Testis (tissue), 3 donors: ENCODE data around the gene EMD. TPM values are rescaled to one million over a fixed set of nuclear protein-coding genes. Genes with fewer than 3 reads are reported as not detected.
"Not testable (repeated sequence)": the region's sequence is repeated elsewhere in the genome, so short reads cannot be mapped to it uniquely, and the experiment has no call there.

Experiments used
- DNase-seq: peaks from one replicate; pipeline ENCODE4 v3.0.0-alpha.2; 2019
- H3K27ac ChIP-seq, 2 donors: fragments of 200-600 bp; sonication (generic); one replicate each; pipeline ENCODE4 v1.5.1; 2019
- H3K27me3 ChIP-seq: fragments of 200-600 bp; sonication (generic); one replicate; pipeline ENCODE4 v1.5.1; 2019
- H3K36me3 ChIP-seq: fragments of 200-600 bp; sonication (generic); one replicate; pipeline ENCODE4 v1.5.1; 2017; ENCODE audit warnings: low read depth; ENCODE audit errors: missing control alignments
- H3K4me1 ChIP-seq: fragments of 200-600 bp; sonication (generic); one replicate; pipeline ENCODE4 v1.5.1; 2019
- H3K4me3 ChIP-seq, 2 donors: fragments of 200-600 bp; sonication (generic); one replicate each; pipeline ENCODE4 v1.5.1; 2017 to 2019
- H3K9me3 ChIP-seq: fragments of 200-600 bp; sonication (generic); one replicate; pipeline ENCODE4 v1.5.1; 2017
- CTCF ChIP-seq, 3 experiments: fragments of 450-650 bp in 2 of 3; fragments of 200-600 bp in 1 of 3; sonication (generic) in 1 of 3; IDR thresholded peaks; one replicate each; pipeline ENCODE4 v1.5.1; 2016 to 2019; ENCODE audit warnings: antibody characterized with exemption in 3 of 3, mild to moderate bottlenecking in 2 of 3, moderate library complexity in 1 of 3
- POLR2A ChIP-seq: fragments of 450-650 bp; IDR thresholded peaks from one replicate; pipeline ENCODE4 v1.6.1; 2017; ENCODE audit warnings: antibody characterized with exemption, mild to moderate bottlenecking, moderate library complexity
- WGBS, 2 donors: methylation state at CpG; one replicate each; pipeline ENCODE4 v1.1.5; 2018; 5-methylcytosine and 5-hydroxymethylcytosine counted together
- intact Hi-C: fragments of 100-400 bp; cut with DNase I; formaldehyde crosslinking; loops from one replicate; pipeline ENCODE4 v1.15.1; 2023; ENCODE audit warnings: low total_unique reads
- polyA plus RNA-seq: library from polyadenylated mRNA; stranded (reverse); fragments of 350-450 nt; fragmentation: Illumina TruSeq; extraction: RNeasy Lipid Tissue Mini Kit (QIAGEN cat#74804); gene quantifications from one replicate; pipeline ENCODE4 v1.2.3, GENCODE V29; 2014; ENCODE audit warnings: low read depth, low replicate concordance; ENCODE audit not compliant: insufficient read depth
- total RNA-seq, 2 donors: library from RNA; depleted of rRNA; stranded (reverse); fragments of >200 nt; gene quantifications; one replicate each; pipeline ENCODE4 v1.2.3, GENCODE V29; 2016

EMD gene
- total and polyA plus RNA-seq, 3 donors from 2014 or later: 65.6 to 74.2 (median 69.6) TPM

DNA sequence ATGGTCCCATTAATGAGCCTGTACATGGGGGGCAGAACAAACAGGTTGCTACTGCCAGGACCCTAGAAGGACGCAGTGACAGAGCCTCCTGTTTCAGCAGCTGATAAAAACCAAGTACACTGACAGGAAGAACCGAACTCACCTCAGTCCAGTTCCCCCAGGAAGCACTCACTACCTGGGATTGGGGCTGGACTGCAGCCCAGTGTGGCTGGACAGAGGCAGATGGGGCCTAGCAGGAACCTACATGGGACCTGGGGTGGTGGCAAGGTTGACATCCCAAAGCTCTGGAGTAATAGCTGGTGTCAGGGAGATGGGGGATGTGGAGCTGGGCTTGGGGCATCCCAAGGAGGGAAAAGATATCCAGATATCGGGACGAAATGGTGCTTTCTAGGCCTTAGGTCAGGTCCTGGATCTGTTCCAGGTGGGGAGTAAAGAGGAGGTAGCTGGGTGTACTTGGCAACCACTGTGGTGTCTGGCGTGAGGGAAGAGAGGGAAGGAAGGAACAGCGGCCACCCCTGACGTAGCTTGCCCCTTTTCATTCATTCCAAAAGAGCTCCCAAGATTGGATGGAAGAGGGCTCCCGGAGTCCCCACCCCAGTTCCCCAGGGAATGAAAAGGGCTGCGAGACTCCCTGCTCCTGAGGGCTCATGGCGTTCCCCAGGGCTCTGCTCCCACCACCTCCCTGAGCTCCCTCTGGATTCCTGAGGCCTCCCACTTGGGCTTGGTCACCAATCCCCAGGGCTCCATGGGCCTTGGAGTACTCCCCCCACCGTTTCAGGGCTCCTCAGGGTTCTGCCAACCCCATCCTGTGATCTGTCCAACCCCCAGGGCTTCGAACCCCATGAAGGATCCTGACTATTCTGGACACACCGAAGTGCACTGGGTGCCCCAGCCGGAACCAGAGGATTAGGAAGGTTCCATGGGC is 4.5 kb downstream of the EMD start:
- no peaks in the 10 kb centered on the region for H3K27me3 ChIP-seq
- WGBS, 2 donors: 12 to 47% methylated on average over 3 to 13 of the region's 14 CpGs
- no peak overlapping the region for H3K27ac ChIP-seq
- H3K4me1 ChIP-seq: peaks cover 11% of the 10 kb centered on the region
- no peak for TF ChIP-seq CTCF (IDR thresholded peaks at IDR 0.05)
- TF ChIP-seq POLR2A: no peak
- H3K36me3 ChIP-seq: no peaks in the 10 kb centered on the region
- H3K4me3 ChIP-seq: no peak overlapping the region
- no peak for DNase-seq
- intact Hi-C loops: no loop called here
- H3K9me3 ChIP-seq: no peaks in the 10 kb centered on the region

- WGBS, 2 donors: 31% methylated on average over 7 of the region's 8 CpGs; no CpG with 5 or more reads in 1 of the 2 donors
- Histone ChIP-seq H3K4me1 (peaks cover 11% of the 10 kb centered on the region), H3K36me3 (no peaks in the 10 kb centered on the region), H3K9me3 (no peaks in the 10 kb centered on the region), H3K4me3 (no peak overlapping the region), H3K27ac (no peak overlapping the region), H3K27me3 (no peaks in the 10 kb centered on the region)
- intact Hi-C loops: no loop called here
- peak in 2 of 3 experiments; percentile 14 to 28 for TF ChIP-seq CTCF (IDR thresholded peaks at IDR 0.05)
- TF ChIP-seq POLR2A: no peak
- DNase-seq: peak; percentile 46
Measured at GRCh38 chrX:154384284-154384892, 5.3 kb downstream of the EMD start.

DNA sequence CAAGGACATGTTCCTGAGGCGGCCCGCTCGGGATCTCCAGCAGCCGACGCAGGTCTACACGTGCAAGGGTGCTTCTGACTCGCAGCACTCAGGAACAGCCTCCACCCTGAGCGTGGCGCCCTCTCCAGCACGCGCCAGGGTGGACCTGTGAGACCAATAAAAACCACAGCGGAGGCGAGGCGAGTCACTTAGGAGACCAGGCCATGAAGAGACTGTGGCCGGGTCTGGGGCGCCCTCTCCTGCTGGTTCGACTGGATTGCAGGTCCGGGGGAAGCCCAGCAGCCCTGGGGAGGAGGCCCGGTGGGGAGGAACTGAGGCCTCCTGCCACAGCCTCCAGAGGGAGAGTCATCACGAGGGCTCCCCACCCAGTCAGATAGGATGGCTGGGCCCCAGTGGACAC is 9.0 kb downstream of the EMD start:
- H3K9me3 ChIP-seq, H3K4me3 ChIP-seq, H3K36me3 ChIP-seq, DNase-seq, H3K27me3 ChIP-seq, intact Hi-C loops, H3K27ac ChIP-seq: not testable (repeated sequence)
- WGBS, 2 donors: no CpG with 5 or more reads among the region's 20 CpGs
- peaks cover 11% of the 10 kb centered on the region for H3K4me1 ChIP-seq

DNA sequence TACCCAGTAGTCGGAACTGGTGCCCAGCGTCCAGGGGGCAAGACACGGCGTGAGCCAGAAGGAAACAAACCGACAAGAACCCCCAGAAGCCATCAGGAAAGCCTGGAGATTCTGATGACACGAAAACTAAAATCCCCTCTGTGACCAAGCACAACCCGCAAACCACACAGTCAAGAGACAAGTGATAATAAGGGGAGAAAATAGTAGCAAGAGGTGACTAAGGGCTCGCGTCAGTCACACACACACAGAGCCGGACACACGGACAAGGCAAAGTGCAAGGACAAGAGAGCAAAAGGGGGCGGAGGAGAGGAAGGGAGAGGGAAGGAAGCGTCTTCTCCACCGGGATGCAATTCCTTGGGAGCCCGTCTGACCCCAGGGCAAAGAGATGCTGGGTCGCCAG is 9.6 kb downstream of the EMD start:
- H3K9me3 ChIP-seq, H3K4me3 ChIP-seq, H3K27ac ChIP-seq, H3K27me3 ChIP-seq, intact Hi-C loops, H3K4me1 ChIP-seq, DNase-seq, H3K36me3 ChIP-seq: not testable (repeated sequence)
- no CpG with 5 or more reads among the region's 16 CpGs for WGBS, 2 donors

GRCh38 chrX:154389812-154390747 is 11.0 kb downstream of the EMD start:
- H3K9me3 ChIP-seq, intact Hi-C loops, H3K27me3 ChIP-seq, H3K4me3 ChIP-seq, DNase-seq, H3K27ac ChIP-seq, H3K36me3 ChIP-seq, H3K4me1 ChIP-seq: not testable (repeated sequence)
- 0% methylated on average over 11 of the region's 121 CpGs; no CpG with 5 or more reads in 1 of the 2 donors for WGBS, 2 donors

- H3K9me3 ChIP-seq, H3K4me3 ChIP-seq, H3K36me3 ChIP-seq, H3K27ac ChIP-seq, H3K4me1 ChIP-seq, H3K27me3 ChIP-seq, DNase-seq, intact Hi-C loops: not testable (repeated sequence)
- 77 to 85% methylated on average over 9 to 17 of the region's 17 CpGs for WGBS, 2 donors
Measured at GRCh38 chrX:154396363-154396762, 17.3 kb downstream of the EMD start.
